GM18526 (cell line): ENCODE data around the gene UBASH3B.

Experiments
- POLR2A ChIP-seq: IDR thresholded peaks from 3 replicates; pipeline ENCODE4 v1.6.1; 2011; ENCODE audit not compliant: insufficient read length; ENCODE audit errors: extremely low read depth

Gene UBASH3B

DNA sequence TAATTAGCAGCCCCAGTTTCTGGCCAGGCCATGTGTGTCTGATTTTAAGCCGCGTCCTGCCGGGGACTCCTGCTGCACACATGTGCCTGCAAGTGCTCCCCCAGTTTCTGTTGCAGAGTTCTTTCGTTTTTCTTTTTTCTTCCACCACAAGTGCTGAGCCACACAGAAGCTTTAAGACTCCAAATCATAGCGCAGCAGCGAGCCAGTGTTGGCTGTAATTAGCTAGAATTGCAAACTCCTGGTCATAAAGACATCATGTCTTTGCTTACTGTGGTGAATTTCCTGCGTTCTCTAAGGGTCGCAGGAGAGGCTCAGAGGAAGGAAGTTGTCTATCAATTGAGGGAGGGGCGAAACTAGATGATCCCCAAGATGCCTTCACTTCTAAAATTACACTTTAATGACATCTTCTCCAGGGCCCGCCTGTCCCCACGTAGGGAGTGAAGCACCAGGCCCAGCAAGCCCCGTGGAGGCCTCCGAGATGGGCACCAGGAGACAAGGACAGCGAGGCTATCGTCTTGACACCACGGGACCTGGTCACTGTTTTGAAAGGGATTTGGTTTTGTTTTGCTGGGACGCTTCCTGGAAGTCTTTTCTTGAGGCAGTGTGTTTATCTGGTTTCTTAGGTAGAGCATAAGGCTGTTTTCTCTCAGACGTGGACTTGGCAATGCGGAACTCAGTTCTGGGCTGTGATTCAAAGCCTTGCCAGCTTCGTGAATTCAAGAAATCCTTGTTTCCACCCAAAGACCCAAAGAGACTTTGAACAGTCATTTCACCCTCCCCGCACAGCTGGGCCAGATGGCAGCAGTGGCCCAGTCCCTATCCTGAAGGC lies 71.8 kb downstream of the UBASH3B start:
- TF ChIP-seq POLR2A, result no peak

DNA sequence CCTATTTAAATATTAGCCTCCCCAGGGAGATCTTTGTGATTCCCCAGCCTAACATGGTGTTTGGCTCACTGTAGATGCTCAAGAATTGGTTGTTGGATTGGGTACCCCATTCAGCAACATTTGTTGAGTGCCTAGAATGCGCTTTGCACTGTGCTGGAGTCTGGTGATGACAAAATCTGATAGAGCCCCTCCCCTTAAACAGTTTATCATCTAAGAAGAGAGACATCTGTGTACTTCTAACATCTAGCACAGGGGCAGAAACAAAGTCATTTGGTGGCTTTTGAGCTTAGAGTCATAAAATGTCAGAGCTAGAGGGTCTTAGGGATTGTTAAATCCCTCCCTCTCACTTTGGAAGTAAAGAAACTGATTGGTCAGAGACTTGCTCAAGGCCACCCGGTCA lies 73.0 kb downstream of the UBASH3B start:
- TF ChIP-seq POLR2A, result no peak

DNA sequence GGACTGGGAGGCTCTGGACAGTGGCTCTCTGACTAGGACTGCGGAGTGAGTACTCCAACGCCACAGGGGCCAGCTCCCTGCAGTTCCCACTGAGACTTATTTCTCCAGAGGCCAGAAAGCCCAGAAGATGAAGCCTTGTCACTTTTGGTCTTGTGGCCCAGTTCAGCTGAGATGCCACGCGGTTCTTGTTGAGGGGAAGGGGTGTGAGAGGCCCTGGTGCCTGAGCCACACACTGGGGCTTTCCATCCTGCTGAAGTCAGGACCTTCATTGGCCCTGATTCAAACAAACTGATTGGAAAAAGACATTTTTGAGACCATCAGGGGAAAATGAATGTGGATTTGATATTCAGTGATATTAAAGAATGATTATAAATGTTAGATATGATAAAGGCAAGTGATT lies 73.6 kb downstream of the UBASH3B start:
- no peak for TF ChIP-seq POLR2A

DNA sequence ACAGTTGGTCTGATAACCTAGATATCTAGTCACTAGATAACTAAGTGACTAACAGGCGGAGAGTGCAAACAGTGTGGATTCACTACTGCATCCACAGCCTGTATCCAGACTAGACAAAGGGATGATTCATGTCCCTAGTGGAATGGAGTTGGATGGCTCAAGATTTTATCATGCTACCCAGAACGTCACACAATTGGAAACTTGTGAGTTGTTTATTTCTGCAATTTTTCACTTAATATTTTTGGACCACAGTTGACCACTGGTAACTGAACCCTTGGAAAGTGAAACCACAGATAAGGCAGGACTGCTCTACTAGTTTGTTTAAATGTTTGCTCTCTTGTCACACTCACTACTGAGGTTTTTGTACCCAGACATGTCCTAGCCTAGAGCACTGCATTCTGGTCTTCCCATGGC lies 76.0 kb downstream of the UBASH3B start:
- TF ChIP-seq POLR2A, result no peak

DNA sequence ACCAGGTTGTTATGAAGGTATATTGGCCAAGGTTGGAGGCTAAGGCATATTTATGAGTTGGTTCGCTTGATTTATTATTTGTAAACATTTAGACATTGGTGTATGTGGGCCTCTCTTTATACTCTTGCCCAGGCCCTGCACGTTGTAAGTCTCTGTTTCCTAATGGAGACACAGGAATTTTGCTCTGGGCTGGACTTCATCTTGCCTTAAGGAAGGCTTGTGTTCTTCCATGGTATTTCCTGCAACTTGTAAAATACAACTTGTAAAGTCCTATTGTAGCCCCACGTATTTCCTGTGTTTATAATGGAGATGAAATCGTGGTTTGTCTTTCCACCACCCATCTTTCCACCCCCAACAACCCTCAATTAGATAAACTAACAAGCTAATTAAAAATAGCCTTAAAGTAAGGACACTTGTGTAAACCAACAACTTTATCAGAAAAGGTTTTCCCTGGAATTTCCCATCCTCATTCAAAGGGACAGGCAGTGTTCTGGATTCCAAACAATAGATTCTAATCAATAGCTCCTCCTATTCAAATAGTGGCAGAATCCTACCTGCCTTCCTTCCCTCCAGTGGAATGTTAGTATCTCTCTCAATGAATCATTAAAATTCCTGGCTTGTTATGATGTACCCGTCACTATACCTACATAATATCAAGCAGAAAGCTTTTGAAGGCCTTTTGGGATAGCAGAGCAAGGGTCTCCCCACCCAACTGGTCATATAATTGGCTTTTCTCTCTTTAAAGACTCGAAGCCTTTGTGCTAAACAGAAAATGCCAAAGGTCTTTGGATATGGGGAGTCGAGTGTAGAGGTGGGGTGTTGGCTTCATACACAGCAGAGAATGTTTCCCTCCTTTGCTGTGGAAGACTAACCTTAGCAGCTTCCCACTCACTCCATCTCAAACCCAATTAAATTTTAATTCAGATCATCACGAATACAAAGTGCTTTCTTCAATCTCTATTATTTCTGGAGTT lies 77.1 kb downstream of the UBASH3B start:
- no peak for TF ChIP-seq POLR2A

DNA sequence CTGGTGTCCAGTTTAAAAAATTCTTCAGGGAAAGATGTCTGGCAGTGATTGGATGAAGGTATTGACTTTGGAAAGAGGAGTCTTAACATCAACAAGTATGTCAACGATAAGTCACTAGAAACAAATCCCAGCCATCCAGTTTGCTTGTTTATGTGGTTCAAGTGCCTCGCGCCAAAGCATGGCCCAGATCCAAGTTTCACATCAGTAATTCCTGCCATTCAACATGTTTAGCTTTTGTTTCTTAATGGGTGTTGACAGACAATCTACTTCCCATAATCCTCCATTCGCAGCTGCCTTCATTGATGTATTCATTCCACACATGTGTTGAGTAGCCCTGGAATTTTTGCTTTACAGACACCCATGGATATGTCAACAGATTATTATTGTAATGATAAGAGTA lies 77.8 kb downstream of the UBASH3B start:
- TF ChIP-seq POLR2A, result no peak

DNA sequence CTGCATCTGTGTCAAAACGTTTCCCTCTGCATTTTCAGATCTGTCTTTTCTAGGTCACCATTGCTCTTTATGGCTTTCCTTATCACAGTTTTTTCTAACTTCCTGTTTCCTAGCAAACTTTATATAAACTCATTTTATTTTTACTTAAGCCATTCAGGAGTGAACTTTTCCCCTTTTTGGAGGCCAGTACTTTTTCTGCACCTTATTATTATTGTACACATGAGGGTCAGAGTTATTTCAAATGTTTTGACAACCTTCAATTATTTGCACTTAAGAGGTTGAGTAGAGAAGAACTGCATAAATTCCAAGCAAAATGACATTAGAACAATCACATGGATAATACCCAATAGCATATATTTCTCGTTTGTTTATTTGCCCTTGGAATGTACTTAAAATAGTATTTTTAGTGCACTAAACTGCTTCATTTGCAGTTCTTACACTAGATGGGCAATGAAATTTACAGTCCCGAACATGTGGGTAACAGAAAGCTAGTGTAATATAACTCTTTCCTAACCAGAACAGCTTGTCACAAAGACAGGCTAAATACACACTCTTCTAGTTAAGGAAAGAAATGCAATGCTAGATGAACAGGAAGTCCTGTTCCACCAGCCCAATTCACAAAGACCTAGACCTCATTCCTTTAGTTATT lies 79.5 kb downstream of the UBASH3B start:
- no peak for TF ChIP-seq POLR2A

DNA sequence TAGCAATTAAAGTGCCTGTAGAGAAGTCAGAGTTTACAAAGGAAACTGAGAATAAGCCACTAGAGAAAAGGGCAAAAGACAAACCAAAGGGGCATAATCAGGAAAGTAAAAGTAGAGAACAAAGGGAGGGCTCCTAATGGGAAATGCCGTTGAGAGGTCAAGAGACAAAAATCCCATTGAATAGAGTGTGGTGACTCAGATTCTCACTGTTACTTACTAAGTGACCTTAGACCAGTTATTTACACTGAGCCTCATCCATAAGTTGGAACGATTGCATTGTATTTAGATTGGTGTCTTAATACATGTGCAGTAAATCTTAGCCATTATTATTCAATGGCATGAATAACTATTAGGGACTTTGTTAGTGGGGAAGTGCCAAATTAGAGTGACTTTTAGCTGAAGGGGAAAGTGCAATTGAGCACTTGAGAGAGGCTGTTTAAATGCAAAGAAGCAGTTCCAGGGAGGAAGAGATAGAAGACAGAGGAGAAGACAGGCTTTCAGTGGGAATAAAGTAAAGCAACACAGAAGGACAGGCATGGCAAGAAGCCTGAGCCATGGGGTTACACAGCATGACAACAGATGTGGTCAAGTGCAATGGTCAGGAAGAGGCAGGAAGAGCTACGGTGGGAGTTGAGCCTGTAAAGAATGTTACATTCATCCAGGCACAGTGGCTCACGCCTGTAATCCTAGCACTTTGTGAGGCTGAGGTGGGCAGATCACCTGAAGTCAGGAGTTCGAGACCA lies 82.6 kb downstream of the UBASH3B start:
- TF ChIP-seq POLR2A, result no peak

DNA sequence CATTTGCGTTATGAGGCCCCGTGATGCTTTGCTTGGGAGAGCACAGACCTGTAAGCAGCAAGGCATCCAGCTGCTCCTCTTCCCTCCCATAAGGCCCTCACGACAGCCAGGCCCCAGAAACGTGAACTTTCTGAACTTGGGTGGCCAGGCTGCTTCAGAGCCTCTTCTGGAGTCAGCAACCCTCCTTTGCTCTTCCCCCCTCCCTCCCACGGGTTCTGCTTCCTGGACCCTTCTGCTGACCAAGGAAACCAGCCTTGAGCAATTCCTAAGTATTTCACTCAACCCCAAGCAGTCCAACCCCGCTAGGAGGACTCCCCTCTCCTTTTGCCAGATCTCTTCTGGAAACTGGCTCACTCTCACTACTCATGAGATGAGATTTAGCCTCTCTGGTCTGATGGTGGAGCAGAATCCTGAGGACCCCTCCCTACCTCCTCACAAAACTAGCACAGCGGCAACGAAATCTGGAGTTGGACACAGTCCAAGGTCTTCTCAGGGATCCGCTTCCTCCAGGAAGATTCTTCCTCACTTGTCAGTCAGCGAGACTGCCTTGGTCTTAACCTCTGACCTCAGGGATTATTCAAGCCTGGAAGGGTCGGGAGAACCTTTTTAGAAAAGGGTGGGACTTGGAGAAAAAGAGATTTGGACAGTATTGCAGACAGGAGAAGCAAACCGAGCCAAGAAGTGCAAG lies 86.2 kb downstream of the UBASH3B start:
- no peak for TF ChIP-seq POLR2A

DNA sequence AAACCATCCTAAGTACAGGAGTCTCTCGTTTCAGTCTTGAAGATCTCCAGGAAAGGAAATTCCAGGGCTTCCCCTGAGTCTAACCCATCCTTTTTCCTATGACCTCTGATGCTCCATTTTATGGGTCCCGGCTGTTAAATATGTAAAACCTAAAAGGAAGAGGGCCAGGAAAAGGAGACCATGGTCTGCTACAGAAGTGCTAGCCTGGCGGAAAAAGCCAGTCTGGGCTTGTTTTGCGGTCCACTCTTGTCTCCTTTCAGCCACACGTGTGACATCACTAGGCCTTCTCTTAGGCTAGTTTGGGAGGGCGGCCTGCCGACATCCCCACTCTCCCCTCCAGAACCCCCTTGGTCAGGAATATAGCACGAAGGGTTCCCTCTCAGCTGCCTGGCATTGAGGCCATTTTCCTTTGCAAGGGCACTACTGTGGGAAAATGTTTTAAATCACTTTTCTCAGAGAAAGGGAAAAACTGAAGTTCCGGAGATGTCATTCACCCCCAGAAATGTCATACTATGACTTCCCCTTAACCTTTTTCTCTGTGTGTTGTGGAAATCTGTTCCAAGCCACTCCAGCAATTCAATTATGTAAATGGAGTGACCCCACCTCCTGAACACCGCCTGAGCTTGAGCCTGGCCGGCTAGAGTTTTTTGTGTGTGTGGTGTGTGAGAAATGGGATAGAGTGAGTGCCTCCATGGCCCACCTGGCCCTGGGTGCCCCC lies 86.9 kb downstream of the UBASH3B start:
- no peak for TF ChIP-seq POLR2A

DNA sequence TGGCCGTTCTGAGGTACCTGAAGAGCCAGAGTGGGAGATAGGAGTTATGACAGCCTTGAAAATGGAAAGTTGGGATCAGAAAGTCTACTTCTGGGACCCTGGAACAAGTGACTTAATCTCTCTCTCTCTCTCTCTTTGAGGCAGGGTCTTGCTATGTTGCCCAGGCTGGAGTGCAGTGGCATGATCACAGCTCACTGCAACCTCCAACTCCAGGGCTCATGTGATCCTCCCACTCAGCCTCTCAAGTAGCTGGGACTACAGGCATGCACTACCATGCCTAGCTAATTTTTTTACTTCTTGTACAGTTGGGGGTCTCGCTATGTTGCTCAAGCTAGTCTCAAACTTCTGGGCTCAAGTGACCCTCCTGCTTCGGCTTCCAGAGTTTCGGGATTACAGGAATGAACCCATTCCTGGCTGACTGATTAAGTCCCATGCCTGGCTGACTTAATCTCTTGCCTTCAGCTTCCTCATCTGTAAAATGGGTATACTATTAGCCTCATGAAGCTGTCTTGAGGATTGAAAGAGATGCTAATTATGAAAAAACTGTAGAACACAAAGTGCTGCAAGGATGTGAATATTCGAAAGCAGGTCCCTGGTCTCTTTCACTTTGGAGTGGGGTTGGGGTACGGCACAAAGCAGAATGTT lies 87.7 kb downstream of the UBASH3B start:
- no peak for TF ChIP-seq POLR2A

DNA sequence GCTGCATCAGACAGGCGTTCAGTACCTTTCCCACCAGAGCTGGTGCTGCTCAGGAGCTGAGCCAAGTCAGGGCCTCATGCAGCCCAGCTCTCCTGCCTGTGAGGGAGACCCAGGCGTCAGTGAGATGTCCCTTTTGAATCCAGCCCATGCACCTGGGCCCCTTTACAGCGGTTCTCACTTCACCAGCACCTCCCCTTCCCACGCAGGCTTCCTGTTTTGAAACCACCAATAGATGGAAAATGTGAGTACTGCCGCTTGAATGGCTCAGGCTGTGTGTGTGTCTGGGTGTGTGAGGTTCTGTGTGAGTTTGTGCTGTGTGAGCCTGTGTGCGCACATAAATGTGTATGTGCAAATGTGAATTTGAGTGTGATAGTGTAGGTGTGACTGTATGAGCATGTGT lies 88.4 kb downstream of the UBASH3B start:
- no peak for TF ChIP-seq POLR2A

DNA sequence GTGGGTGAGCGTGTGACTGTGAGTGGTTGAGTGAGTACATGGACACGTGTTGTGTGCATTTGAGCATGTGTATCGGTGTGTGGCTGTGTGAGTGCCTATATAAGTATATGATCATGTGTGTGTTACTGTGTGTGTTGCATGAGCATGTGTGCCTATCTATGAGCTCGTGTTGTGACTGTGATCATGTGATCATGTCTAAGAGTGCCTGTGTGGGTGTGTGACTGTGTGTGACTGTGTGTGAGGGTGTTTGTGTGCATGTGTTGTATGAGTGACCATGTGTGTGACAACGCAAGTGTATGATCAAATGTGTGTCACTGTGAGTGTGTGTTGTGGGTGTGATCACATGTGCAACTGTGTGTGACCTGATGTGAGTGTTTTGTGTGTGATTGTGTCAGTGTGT lies 88.8 kb downstream of the UBASH3B start:
- TF ChIP-seq POLR2A, result no peak
